ENCODE data around the gene FYN.

The FYN gene

DNA sequence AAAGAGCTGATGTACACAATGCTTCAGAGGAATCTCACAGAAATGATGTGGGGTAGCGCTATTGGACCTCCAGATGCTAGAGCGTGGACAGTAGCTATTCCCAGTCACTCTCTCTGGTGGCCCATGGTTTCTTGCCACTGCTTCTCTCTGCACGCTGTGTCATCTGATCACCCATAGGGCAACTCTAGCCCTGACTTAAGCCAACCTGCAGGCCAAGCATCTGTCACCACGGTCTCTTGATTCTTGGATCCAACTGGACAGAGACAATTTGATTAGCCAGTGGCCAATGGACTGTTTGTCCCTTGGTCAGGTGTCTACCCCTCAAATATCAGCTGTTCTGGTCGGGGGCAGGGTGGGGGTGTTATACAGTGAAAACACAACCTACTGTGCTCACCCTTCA lies 225.2 kb downstream of the FYN start:
- Histone ChIP-seq H3K9ac (ENCODE audit: low read length) (no peak overlapping the region), H3K27ac (ENCODE audit: low read depth, low read length) (no peak overlapping the region), H3K4me3 (ENCODE audit: insufficient read depth, low read length, poor library complexity, severe bottlenecking) (no peak overlapping the region), H3K4me2 (ENCODE audit: low read depth, low read length, poor library complexity, severe bottlenecking) (no peak overlapping the region), H3F3A (ENCODE audit: insufficient read depth) (no peaks in the 10 kb centered on the region), H3K36me3 (ENCODE audit: low read length) (no peaks in the 10 kb centered on the region), H2AFZ (ENCODE audit: low read depth, low read length, severe bottlenecking) (no peak overlapping the region), H3K27me3 (ENCODE audit: low read length) (no peaks in the 10 kb centered on the region), H3K9me3 (ENCODE audit: insufficient read depth, low read length) (no peaks in the 10 kb centered on the region), H3K79me2 (ENCODE audit: insufficient read depth, low read length) (no peaks in the 10 kb centered on the region), H3K9me2 (replicated peaks; ENCODE audit: insufficient read depth, low read length) (no peaks in the 10 kb centered on the region), H4K20me1 (ENCODE audit: low read depth, low read length) (no peaks in the 10 kb centered on the region)
- no peak for TF ChIP-seq EZH2phosphoT487 (conservative IDR thresholded peaks at IDR 0.05; ENCODE audit: low read length)
- TF ChIP-seq, protein P1, sequence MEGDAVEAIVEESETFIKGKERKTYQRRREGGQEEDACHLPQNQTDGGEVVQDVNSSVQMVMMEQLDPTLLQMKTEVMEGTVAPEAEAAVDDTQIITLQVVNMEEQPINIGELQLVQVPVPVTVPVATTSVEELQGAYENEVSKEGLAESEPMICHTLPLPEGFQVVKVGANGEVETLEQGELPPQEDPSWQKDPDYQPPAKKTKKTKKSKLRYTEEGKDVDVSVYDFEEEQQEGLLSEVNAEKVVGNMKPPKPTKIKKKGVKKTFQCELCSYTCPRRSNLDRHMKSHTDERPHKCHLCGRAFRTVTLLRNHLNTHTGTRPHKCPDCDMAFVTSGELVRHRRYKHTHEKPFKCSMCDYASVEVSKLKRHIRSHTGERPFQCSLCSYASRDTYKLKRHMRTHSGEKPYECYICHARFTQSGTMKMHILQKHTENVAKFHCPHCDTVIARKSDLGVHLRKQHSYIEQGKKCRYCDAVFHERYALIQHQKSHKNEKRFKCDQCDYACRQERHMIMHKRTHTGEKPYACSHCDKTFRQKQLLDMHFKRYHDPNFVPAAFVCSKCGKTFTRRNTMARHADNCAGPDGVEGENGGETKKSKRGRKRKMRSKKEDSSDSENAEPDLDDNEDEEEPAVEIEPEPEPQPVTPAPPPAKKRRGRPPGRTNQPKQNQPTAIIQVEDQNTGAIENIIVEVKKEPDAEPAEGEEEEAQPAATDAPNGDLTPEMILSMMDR (IDR thresholded peaks at IDR 0.05; ENCODE audit: insufficient read depth, low read length, poor library complexity, severe bottlenecking): no peak

DNA sequence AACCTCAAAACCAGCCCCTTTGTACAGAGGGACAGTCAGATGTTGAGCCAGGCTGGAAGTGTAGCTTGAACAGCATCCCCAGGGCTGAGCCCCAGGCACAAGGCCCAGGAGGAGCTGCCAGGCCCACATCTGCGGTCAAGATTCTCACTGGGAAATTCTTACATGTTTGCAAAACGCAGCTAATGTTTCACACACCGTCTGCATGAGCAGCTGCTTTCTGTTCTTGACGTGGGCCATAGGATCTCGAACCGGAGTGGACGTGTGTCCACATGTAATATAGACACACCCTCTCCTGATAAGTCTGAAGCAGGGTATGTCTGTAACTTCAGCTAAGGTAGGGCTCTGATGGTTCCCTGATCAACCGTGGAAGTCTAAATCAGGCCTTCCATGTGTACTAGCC lies 226.3 kb downstream of the FYN start:
- no peaks in the 10 kb centered on the region for H3K27me3 ChIP-seq (ENCODE audit: low read length)
- H3K9ac ChIP-seq (ENCODE audit: low read length): no peak overlapping the region
- H3K9me3 ChIP-seq (ENCODE audit: insufficient read depth, low read length): no peaks in the 10 kb centered on the region
- H3F3A ChIP-seq (ENCODE audit: insufficient read depth): no peaks in the 10 kb centered on the region
- no peaks in the 10 kb centered on the region for H3K9me2 ChIP-seq (replicated peaks; ENCODE audit: insufficient read depth, low read length)
- no peak overlapping the region for H2AFZ ChIP-seq (ENCODE audit: low read depth, low read length, severe bottlenecking)
- H3K27ac ChIP-seq (ENCODE audit: low read depth, low read length): no peak overlapping the region
- H3K79me2 ChIP-seq (ENCODE audit: insufficient read depth, low read length): no peaks in the 10 kb centered on the region
- H4K20me1 ChIP-seq (ENCODE audit: low read depth, low read length): no peaks in the 10 kb centered on the region
- H3K4me2 ChIP-seq (ENCODE audit: low read depth, low read length, poor library complexity, severe bottlenecking): no peak overlapping the region
- H3K4me3 ChIP-seq (ENCODE audit: insufficient read depth, low read length, poor library complexity, severe bottlenecking): no peak overlapping the region
- TF ChIP-seq EZH2phosphoT487 (conservative IDR thresholded peaks at IDR 0.05; ENCODE audit: low read length): no peak
- TF ChIP-seq, protein P1 (IDR thresholded peaks at IDR 0.05; ENCODE audit: insufficient read depth, low read length, poor library complexity, severe bottlenecking): no peak
- no peaks in the 10 kb centered on the region for H3K36me3 ChIP-seq (ENCODE audit: low read length)

DNA sequence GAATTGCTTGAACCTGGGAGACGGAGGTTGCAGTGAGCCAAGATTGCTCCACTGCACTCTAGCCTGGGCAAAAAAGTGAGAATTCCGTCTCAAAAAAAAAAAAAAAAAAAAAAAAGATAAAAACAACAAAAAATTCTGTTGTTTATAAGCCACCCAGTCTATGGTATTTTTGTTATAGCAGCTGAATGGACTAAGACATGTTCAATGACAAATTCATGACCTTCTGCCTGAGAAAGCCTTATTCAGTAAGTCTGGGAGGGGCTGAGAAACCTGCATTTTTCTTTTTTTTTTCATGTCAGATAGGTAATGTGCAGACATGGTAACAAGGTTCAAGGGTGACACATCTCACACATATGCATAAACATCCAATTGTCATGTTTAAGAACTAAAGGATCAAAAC lies 227.2 kb downstream of the FYN start:
- H2AFZ ChIP-seq (ENCODE audit: low read depth, low read length, severe bottlenecking): no peak overlapping the region
- TF ChIP-seq, protein P1 (IDR thresholded peaks at IDR 0.05; ENCODE audit: insufficient read depth, low read length, poor library complexity, severe bottlenecking): no peak
- H3F3A ChIP-seq (ENCODE audit: insufficient read depth): no peaks in the 10 kb centered on the region

More for the DNA sequence above, 227.2 kb downstream of the FYN start:
- Histone ChIP-seq H3K9me2 (replicated peaks; ENCODE audit: insufficient read depth, low read length) (no peaks in the 10 kb centered on the region), H3K4me2 (ENCODE audit: low read depth, low read length, poor library complexity, severe bottlenecking) (no peak overlapping the region), H3K9me3 (ENCODE audit: insufficient read depth, low read length) (no peaks in the 10 kb centered on the region), H3K27ac (ENCODE audit: low read depth, low read length) (no peak overlapping the region), H3K9ac (ENCODE audit: low read length) (no peak overlapping the region), H3K79me2 (ENCODE audit: insufficient read depth, low read length) (no peaks in the 10 kb centered on the region), H3K27me3 (ENCODE audit: low read length) (no peaks in the 10 kb centered on the region), H4K20me1 (ENCODE audit: low read depth, low read length) (no peaks in the 10 kb centered on the region), H3K36me3 (ENCODE audit: low read length) (no peaks in the 10 kb centered on the region), H3K4me3 (ENCODE audit: insufficient read depth, low read length, poor library complexity, severe bottlenecking) (no peak overlapping the region)

Measured in SU-DHL-6 (cell line).